CD14-positive monocyte (primary cell): ENCODE results near the gene CTNNAL1. TPM values are rescaled to one million over a fixed set of nuclear protein-coding genes. Genes with fewer than 3 reads are reported as not detected.

Experiments used
- DNase-seq, 3 donors: peaks; one replicate each; pipeline ENCODE4 v3.0.0-alpha.2; 2011 to 2022
- H2AFZ ChIP-seq: 2 replicates; pipeline ENCODE4 v1.6.0; 2012; ENCODE audit warnings: mild to moderate bottlenecking, low read depth, low read length, inconsistent platforms; ENCODE audit not compliant: insufficient read depth, poor library complexity, severe bottlenecking
- H3K27ac ChIP-seq, 2 donors: 1 replicate in 1 of 2; 2 replicates in 1 of 2; pipeline ENCODE4 v1.5.1; 2012 to 2013; ENCODE audit warnings: low read length in 2 of 2, control low read depth in 1 of 2, inconsistent platforms in 1 of 2, low read depth in 1 of 2, mild to moderate bottlenecking in 1 of 2
- H3K27me3 ChIP-seq, 2 donors: one replicate each; pipeline versions ENCODE4 v1.6.0 to v1.6.1; 2011 to 2013; ENCODE audit warnings: low read length in 2 of 2; ENCODE audit not compliant: control insufficient read depth in 2 of 2, insufficient read depth in 2 of 2
- H3K36me3 ChIP-seq, 2 donors: replicated peaks in 1 of 2; 1 replicate in 1 of 2; 2 replicates in 1 of 2; pipeline versions ENCODE4 v1.5.1 to v1.6.1; 2012 to 2013; ENCODE audit warnings: low read length in 2 of 2, control low read depth in 1 of 2, inconsistent platforms in 1 of 2, mild to moderate bottlenecking in 1 of 2; ENCODE audit not compliant: insufficient read depth in 2 of 2, control insufficient read depth in 1 of 2
- H3K4me1 ChIP-seq, 2 donors: 1 replicate in 1 of 2; 2 replicates in 1 of 2; pipeline versions ENCODE4 v1.5.1 to v1.6.1; 2012 to 2013; ENCODE audit warnings: low read length in 2 of 2, control low read depth in 1 of 2, inconsistent platforms in 1 of 2, mild to moderate bottlenecking in 1 of 2, moderate library complexity in 1 of 2; ENCODE audit not compliant: insufficient read depth in 2 of 2, control insufficient read depth in 1 of 2
- H3K4me2 ChIP-seq: replicated peaks from 2 replicates; pipeline ENCODE3; 2012; ENCODE audit warnings: low read length, moderate library complexity, mild to moderate bottlenecking; ENCODE audit not compliant: poor library complexity, severe bottlenecking; ENCODE audit errors: extremely low read depth
- H3K4me3 ChIP-seq, 3 experiments: fragments of 200-600 bp in 1 of 3; sonication (generic) in 1 of 3; replicated peaks in 1 of 3; 1 replicate in 2 of 3; 2 replicates in 1 of 3; pipeline ENCODE4 v1.5.1; 2011 to 2013; ENCODE audit warnings: low read length in 3 of 3, mild to moderate bottlenecking in 3 of 3, control low read depth in 2 of 3, low read depth in 2 of 3, inconsistent platforms in 1 of 3, moderate library complexity in 1 of 3
- H3K79me2 ChIP-seq: 2 replicates; pipeline ENCODE4 v1.6.0; 2012; ENCODE audit warnings: mild to moderate bottlenecking, control low read depth, inconsistent platforms, low read length, moderate library complexity; ENCODE audit not compliant: insufficient read depth
- H3K9ac ChIP-seq: 2 replicates; pipeline ENCODE4 v1.6.0; 2017; ENCODE audit warnings: low read length, mild to moderate bottlenecking; ENCODE audit not compliant: insufficient read depth, poor library complexity, severe bottlenecking
- H3K9me3 ChIP-seq, 2 donors: replicated peaks in 1 of 2; 1 replicate in 1 of 2; 2 replicates in 1 of 2; pipeline versions ENCODE4 v1.5.1 to v1.6.1; 2012 to 2013; ENCODE audit warnings: low read length in 2 of 2, control low read depth in 1 of 2; ENCODE audit not compliant: control insufficient read depth in 1 of 2, insufficient read depth in 1 of 2
- H4K20me1 ChIP-seq: 2 replicates; pipeline ENCODE4 v1.6.0; 2012; ENCODE audit warnings: mild to moderate bottlenecking, low read length, control low read depth, moderate library complexity; ENCODE audit not compliant: insufficient read depth
- H3K27ac Mint-ChIP-seq, 7 donors: one replicate each; pipeline ENCODE4 v1.8.0; 2020; ENCODE audit warnings: mild to moderate bottlenecking in 7 of 7, mixed read lengths in 7 of 7, moderate library complexity in 6 of 7, inconsistent platforms in 2 of 7
- H3K27me3 Mint-ChIP-seq, 3 donors: one replicate each; pipeline ENCODE4 v1.8.0; 2021 to 2022; ENCODE audit warnings: low read depth in 3 of 3, mild to moderate bottlenecking in 3 of 3, mixed read lengths in 3 of 3, moderate library complexity in 3 of 3, inconsistent platforms in 1 of 3
- H3K36me3 Mint-ChIP-seq, 2 donors: one replicate each; pipeline ENCODE4 v1.8.0; 2020; ENCODE audit warnings: mixed read lengths in 2 of 2, inconsistent platforms in 1 of 2, mild to moderate bottlenecking in 1 of 2
- H3K4me1 Mint-ChIP-seq: one replicate; pipeline ENCODE4 v1.8.0; 2020; ENCODE audit warnings: mild to moderate bottlenecking, mixed read lengths
- H3K4me3 Mint-ChIP-seq, 2 donors: one replicate each; pipeline ENCODE4 v1.8.0; 2020; ENCODE audit warnings: mild to moderate bottlenecking in 2 of 2, mixed read lengths in 2 of 2, moderate library complexity in 1 of 2
- H3K9me3 Mint-ChIP-seq, 7 donors: one replicate each; pipeline ENCODE4 v1.8.0; 2020 to 2022; ENCODE audit warnings: mixed read lengths in 7 of 7, mild to moderate bottlenecking in 6 of 7, moderate library complexity in 6 of 7, inconsistent platforms in 2 of 7
- CTCF ChIP-seq: fragments of 200-600 bp; IDR thresholded peaks from one replicate; pipeline ENCODE4 v1.8.0; 2022; ENCODE audit warnings: antibody characterized with exemption, mild to moderate bottlenecking
- WGBS: methylation state at CpG from one replicate; pipeline ENCODE4 v1.1.5; 2013; ENCODE audit warnings: missing lambda C conversion rate; ENCODE audit not compliant: insufficient coverage; 5-methylcytosine and 5-hydroxymethylcytosine counted together
- intact Hi-C, 2 donors: fragments of 100-400 bp; cut with micrococcal nuclease; formaldehyde crosslinking; loops; one replicate each; pipeline versions ENCODE4 v1.15.0 to v1.15.1; 2023
- polyA plus RNA-seq, 3 donors: library from polyadenylated mRNA; depleted of rRNA in 1 of 3; unstranded in 2 of 3; stranded (reverse) in 1 of 3; fragments of 300-500 nt in 2 of 3; fragments of >200 nt in 1 of 3; fragmentation: Illumina TruSeq in 2 of 3; gene quantifications; 1 replicate in 2 of 3; 2 replicates in 1 of 3; pipeline ENCODE4 v1.2.3, GENCODE V29; 2012 to 2021

Gene CTNNAL1
- polyA plus RNA-seq, 3 donors: 0.10 to 0.39 (median 0.25) TPM

GRCh38 chr9:109017493-109017892 lies 4.2 kb upstream of the CTNNAL1 start:
- peaks cover 8 to 13% of the 10 kb centered on the region in 2 donors for H3K36me3 Mint-ChIP-seq
- Histone ChIP-seq H3K4me1 (peaks cover 11 to 13% of the 10 kb centered on the region in 2 donors), H2AFZ (no peak overlapping the region), H3K27ac (no peak overlapping the region), H3K36me3 (peaks cover 0 to 11% of the 10 kb centered on the region in 2 donors), H3K4me3 (no peak overlapping the region), H3K9me3 (no peaks in the 10 kb centered on the region), H3K79me2 (no peaks in the 10 kb centered on the region), H3K9ac (no peak overlapping the region), H4K20me1 (no peaks in the 10 kb centered on the region), H3K4me2 (no peak overlapping the region), H3K27me3 (no peaks in the 10 kb centered on the region)
- peak overlapping the region in 1 of 7 donors; percentile 28 for H3K27ac Mint-ChIP-seq
- peaks cover 0 to 2% (median 0%) of the 10 kb centered on the region in 7 donors for H3K9me3 Mint-ChIP-seq
- no peak for TF ChIP-seq CTCF
- WGBS: 88% methylated on average over 1 of the region's 6 CpGs
- peaks cover 1 to 3% (median 3%) of the 10 kb centered on the region in 3 donors for H3K27me3 Mint-ChIP-seq
- peak in 1 of 3 donors; percentile 17 for DNase-seq
- no peak overlapping the region for H3K4me3 Mint-ChIP-seq
- intact Hi-C loops: loop anchor here in 1 of 2 donors (10.0 kb wide), 1 partner anchor 97 kb away; the partner anchor contains the start of gene TMEM245
- peaks cover 19% of the 10 kb centered on the region for H3K4me1 Mint-ChIP-seq

GRCh38 chr9:109017061-109017460 lies 3.8 kb upstream of the CTNNAL1 start:
- peaks cover 3 to 8% (median 6%) of the 10 kb centered on the region in 3 donors for H3K27me3 Mint-ChIP-seq
- H3K4me3 Mint-ChIP-seq: no peak overlapping the region
- peaks cover 0 to 2% (median 0%) of the 10 kb centered on the region in 7 donors for H3K9me3 Mint-ChIP-seq
- Histone ChIP-seq H3K4me3 (no peak overlapping the region), H3K27me3 (no peaks in the 10 kb centered on the region), H3K79me2 (no peaks in the 10 kb centered on the region), H3K4me1 (peaks cover 15 to 17% of the 10 kb centered on the region in 2 donors), H3K4me2 (no peak overlapping the region), H3K36me3 (peaks cover 0 to 11% of the 10 kb centered on the region in 2 donors), H4K20me1 (no peaks in the 10 kb centered on the region), H3K27ac (no peak overlapping the region), H2AFZ (no peak overlapping the region), H3K9ac (no peak overlapping the region), H3K9me3 (no peaks in the 10 kb centered on the region)
- DNase-seq: no peak
- no peak for TF ChIP-seq CTCF
- H3K36me3 Mint-ChIP-seq: peaks cover 8 to 13% of the 10 kb centered on the region in 2 donors
- peaks cover 23% of the 10 kb centered on the region for H3K4me1 Mint-ChIP-seq
- intact Hi-C loops: loop anchor here in 1 of 2 donors (10.0 kb wide), 1 partner anchor 98 kb away; the partner anchor contains the start of gene TMEM245
- H3K27ac Mint-ChIP-seq: no peak overlapping the region
